22Rv1 (cell line): Measurements from ENCODE around the gene GRIA1.

Experiments used
- CTCF ChIP-seq: fragments of 450-650 bp; IDR thresholded peaks from 2 replicates; pipeline ENCODE4 v1.5.1; 2017; ENCODE audit warnings: mild to moderate bottlenecking
- ZFX ChIP-seq: fragments of 450-650 bp; IDR thresholded peaks from 2 replicates; pipeline ENCODE4 v1.6.1; 2017; ENCODE audit warnings: antibody characterized with exemption, borderline replicate concordance

GRCh38 chr5:153711755-153712154 is 221.3 kb downstream of the GRIA1 start:
- TF ChIP-seq CTCF (peak; percentile 23), ZFX (no peak)
